22Rv1 (cell line): ENCODE measurements around the gene PTCD1.

Experiments used
- H3K27ac ChIP-seq: fragments of 450-650 bp; 2 replicates; pipeline ENCODE4 v1.5.1; 2017
- CTCF ChIP-seq: fragments of 450-650 bp; IDR thresholded peaks from 2 replicates; pipeline ENCODE4 v1.5.1; 2017; ENCODE audit warnings: mild to moderate bottlenecking
- ZFX ChIP-seq: fragments of 450-650 bp; IDR thresholded peaks from 2 replicates; pipeline ENCODE4 v1.6.1; 2017; ENCODE audit warnings: antibody characterized with exemption, borderline replicate concordance

The PTCD1 gene

GRCh38 chr7:99469381-99470065, 30.9 kb upstream of the PTCD1 start:
- peak overlapping the region; percentile 98 for H3K27ac ChIP-seq
- TF ChIP-seq CTCF, result no peak
- TF ChIP-seq ZFX, result no peak

- no peak for TF ChIP-seq CTCF
- peak overlapping the region; percentile 98 for H3K27ac ChIP-seq
Observed at GRCh38 chr7:99468336-99468918, 29.8 kb upstream of the PTCD1 start.

- peak overlapping the region; percentile 98 for H3K27ac ChIP-seq
- TF ChIP-seq ZFX (no peak), CTCF (no peak)
Observed at GRCh38 chr7:99465421-99465768, 26.8 kb upstream of the PTCD1 start.

GRCh38 chr7:99461221-99461620, 22.6 kb upstream of the PTCD1 start:
- TF ChIP-seq ZFX (no peak), CTCF (no peak; the same call in 1 of the 2 replicates)
- peak overlapping the region; percentile 98 for H3K27ac ChIP-seq

- TF ChIP-seq CTCF (no peak), ZFX (no peak)
- H3K27ac ChIP-seq, result peak overlapping the region; percentile 98
Observed at GRCh38 chr7:99460651-99461050, 22.1 kb upstream of the PTCD1 start.

GRCh38 chr7:99459087-99459486, 20.5 kb upstream of the PTCD1 start:
- H3K27ac ChIP-seq, result peak overlapping the region; percentile 98
- TF ChIP-seq ZFX (no peak), CTCF (peak; percentile 61)

GRCh38 chr7:99457650-99458493, 19.3 kb upstream of the PTCD1 start:
- TF ChIP-seq CTCF (no peak), ZFX (no peak)
- peak overlapping the region; percentile 98 for H3K27ac ChIP-seq
